GM21390 (cell line): Measurements from ENCODE around the gene RIPPLY2.
"Not testable (repeated sequence)": the region's sequence is repeated elsewhere in the genome, so short reads cannot be mapped to it uniquely, and the experiment has no call there.

Experiments
- ATAC-seq: cut with Tn5 transposase; IDR thresholded peaks from one replicate; pipeline ENCODE4 v1.9.1; 2021; ENCODE audit not compliant: unreplicated experiment

Gene RIPPLY2

GRCh38 chr6:83893024-83893423, 39.9 kb downstream of the RIPPLY2 start:
- no peak for ATAC-seq

- not testable (repeated sequence) for ATAC-seq
Measured at GRCh38 chr6:83897094-83897493, 43.9 kb downstream of the RIPPLY2 start.

DNA sequence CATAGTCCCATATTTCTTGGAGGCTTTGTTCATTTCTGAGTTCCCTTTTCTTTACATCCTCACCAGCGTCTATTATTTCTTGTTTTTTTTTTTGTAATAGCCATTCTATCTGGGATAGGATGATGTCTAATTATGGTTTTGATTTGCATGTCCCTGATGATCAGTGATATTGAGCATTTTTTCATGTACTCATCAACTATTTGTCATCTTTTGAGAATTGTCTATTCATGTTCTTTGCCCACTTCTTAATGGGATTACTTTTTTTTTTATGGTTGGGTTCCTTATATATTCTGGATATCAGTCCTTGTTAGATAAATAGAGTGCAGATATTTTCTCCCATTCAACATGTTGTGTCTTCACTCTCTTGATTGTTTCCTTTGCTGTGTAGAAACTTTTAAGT, 48.5 kb downstream of the RIPPLY2 start:
- ATAC-seq: no peak

- ATAC-seq: no peak
Measured at GRCh38 chr6:83904395-83904794, 51.2 kb downstream of the RIPPLY2 start.

- ATAC-seq: no peak
Measured at GRCh38 chr6:83905648-83906047, 52.5 kb downstream of the RIPPLY2 start.
